Activated CD8-positive, alpha-beta memory T cell treated with anti-CD3 and anti-CD28 coated beads for 48 hours (primary cell): ENCODE results near the gene FAM111B.
A peak's percentile ranks its signal among the peaks of the same experiment; 100 is the strongest.
"Not testable (repeated sequence)": the region's sequence is repeated elsewhere in the genome, so short reads cannot be mapped to it uniquely, and the experiment has no call there.

Source experiments
- DNase-seq, 3 experiments: peaks; one replicate each; pipeline ENCODE4 v3.0.0-alpha.2; 2020; ENCODE audit warnings: low read depth in 2 of 3, low spot score in 2 of 3

FAM111B gene

GRCh38 chr11:59102259-59102765, 4.7 kb upstream of the FAM111B start:
- DNase-seq, result peak; percentile 24 to 35 (median 29)

DNA sequence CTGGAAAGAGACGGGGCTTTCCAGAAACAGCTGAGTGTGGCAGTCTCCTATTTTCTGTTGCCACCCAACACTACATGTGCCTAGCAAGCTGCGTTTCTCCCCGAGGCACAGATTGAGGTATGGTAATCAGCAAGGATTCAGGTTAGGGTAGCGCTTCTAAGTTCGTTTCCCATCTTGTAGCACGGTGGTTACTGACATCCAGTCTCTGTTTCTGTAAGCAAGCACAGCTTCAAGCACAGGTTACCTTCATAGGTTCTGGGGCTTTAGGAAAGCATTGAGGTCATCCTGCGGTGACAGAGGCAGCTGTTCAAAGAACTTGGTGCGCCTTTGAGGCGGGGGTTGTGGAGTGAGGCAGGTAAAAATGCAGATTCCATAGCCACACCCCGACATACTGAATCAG, 684 bp downstream of the FAM111B start:
- not testable (repeated sequence) for DNase-seq

- DNase-seq, result no peak
These were observed 5.5 kb downstream of the FAM111B start for GRCh38 chr11:59112494-59112893.

DNA sequence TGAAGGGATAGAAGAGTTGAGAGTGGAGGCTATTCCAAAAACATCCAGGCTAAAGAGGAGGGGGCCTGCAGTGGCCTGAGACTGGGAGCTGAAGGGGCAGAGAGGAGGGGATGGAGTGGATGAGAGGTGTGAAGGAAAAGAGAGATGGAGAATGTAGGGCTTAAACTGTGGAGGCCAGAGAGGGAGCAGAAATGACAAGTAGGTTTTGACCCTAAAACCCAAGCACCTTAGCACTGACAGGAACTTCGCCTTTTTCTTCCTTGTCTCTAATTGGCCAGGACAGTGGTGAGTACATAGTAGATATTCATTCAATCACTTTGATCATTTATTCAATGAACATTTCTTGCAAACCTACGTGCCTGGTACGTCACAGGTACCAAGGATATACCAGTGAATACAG, 7.3 kb downstream of the FAM111B start:
- DNase-seq, result no peak

GRCh38 chr11:59115553-59115952, 8.5 kb downstream of the FAM111B start:
- no peak for DNase-seq

- DNase-seq, result no peak
These were observed 10.7 kb downstream of the FAM111B start for GRCh38 chr11:59117774-59118173.

- DNase-seq, result no peak
These were observed 12.8 kb downstream of the FAM111B start for GRCh38 chr11:59119826-59120225.

DNA sequence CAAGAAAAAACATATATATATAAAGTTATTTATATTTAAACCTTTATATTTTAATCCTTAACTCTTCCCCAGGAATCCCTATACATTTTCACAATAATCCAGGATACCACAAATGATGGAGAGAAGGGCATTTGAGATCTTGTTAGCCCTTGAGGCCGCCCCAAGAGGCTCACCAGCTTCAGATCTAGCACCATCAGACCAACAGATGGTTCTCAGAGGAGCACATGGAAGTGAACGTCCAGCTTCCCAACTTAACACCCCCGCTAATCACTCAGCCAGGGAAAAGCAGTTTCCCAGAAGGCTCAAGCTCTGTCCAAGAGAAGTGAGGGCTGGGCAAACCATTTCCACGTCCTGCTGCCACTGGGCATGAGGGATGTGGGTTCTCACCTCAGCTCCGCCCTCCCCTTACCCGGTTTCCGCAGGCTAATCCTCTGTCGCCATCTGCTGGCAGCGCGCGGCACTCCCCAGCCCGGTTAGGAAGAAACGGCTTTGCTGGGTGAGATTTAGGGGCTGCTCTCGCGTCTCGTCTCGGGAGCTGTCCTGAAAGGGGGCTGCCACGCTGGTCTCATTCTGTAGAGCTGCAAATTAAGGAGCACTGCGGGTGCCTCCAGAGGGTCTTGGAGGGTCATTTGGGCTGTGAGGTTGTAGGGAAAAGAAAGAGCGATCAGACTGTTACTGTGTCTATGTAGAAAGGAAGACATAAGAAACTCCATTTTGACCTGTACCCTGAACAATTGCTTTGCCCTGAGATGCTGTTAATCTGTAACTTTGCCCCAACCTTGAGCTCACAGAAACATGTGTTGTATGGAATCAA, 28.8 kb downstream of the FAM111B start:
- DNase-seq, result peak; percentile 69 to 89 (median 83)

GRCh38 chr11:59136551-59136950, 29.5 kb downstream of the FAM111B start:
- DNase-seq, result not testable (repeated sequence)

GRCh38 chr11:59137190-59137589, 30.2 kb downstream of the FAM111B start:
- no peak for DNase-seq

- no peak for DNase-seq
These were observed 31.6 kb downstream of the FAM111B start for GRCh38 chr11:59138643-59139042.

DNA sequence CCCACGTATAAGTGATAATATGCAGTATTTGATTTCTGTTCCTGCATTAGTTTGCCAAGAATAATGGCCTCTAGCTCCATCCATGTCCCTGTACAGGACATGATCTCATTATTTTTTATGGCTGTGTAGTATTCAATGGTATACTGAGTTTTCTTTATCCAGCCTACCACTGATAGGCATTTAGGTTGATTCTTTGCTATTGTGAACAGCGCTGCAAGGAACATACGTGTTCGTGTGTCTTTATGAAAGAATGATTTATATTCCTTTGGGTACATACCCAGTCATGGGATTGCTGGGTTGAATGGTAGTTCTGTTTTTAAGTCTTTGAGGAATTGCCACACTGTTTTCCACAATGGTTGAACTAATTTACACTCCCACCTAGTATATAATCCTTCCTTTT, 34.2 kb downstream of the FAM111B start:
- DNase-seq, result no peak

GRCh38 chr11:59141673-59142460, 34.8 kb downstream of the FAM111B start:
- DNase-seq, result no peak

GRCh38 chr11:59142530-59143507, 35.8 kb downstream of the FAM111B start, which contains the start of gene FAM111A:
Gene FAM111A, plus strand, starts transcription at chr11:59142856. Its CDS starts 6,017 bp downstream, at chr11:59148873.
- peak; percentile 55 to 69 (median 56) for DNase-seq

DNA sequence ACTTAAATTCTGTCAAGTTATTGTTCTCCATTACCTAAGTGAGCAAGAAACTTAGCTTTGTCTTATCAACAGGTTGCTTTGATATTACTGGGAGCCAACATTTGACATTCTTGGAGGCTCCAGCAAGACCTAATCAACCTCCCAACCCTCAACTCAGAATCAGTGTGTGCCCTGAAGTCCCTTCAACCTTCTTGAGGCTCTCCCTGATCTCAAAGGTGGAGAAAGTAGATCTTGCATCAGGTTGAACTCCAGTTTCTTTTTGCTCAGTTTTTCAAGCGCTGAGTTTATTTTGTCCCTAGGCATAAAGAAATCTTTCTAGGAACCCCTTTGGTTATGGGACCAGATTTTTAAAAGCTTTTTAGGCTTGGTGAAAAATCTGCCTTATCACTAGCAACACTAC, 37.1 kb downstream of the FAM111B start:
- no peak for DNase-seq

DNA sequence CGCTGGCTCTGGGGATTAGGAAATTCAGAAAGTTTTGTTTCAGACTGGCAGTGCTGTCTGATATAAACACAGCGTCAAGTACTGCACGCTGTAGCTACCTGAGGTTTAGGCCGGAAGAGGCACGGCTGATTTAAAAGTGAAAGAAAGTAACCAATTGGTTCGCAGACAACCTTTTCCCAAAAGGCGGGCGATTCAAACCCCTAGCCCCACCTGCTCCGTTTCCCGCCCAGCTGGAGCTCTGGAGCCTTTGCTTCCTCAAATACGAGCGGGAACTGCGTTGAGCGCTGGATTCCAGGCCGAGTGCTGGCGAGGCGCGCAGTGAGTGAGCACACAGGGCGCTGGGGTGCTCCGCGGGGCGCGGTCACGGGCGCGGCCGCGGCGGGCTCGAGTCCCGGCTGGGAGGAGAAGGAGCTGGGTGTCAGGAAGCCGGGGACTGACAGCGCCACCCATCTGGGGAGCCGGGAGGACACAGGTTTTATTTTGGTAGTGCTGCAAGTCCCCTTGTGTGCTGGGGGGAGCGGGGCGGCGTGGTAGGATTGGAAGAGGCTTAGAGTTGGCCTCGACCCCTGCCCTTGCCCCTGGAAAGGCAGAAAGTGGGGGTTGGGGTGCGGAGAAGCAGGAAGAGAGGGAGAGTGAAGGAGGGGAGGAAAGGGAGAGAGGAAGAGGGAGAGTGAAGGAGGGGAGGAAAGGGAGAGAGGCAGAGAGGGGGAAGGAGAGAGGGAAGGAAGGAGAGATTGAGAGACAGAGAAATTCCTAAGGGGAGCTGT, 37.7 kb downstream of the FAM111B start:
- DNase-seq, result peak; percentile 51 to 57 (median 52)

DNA sequence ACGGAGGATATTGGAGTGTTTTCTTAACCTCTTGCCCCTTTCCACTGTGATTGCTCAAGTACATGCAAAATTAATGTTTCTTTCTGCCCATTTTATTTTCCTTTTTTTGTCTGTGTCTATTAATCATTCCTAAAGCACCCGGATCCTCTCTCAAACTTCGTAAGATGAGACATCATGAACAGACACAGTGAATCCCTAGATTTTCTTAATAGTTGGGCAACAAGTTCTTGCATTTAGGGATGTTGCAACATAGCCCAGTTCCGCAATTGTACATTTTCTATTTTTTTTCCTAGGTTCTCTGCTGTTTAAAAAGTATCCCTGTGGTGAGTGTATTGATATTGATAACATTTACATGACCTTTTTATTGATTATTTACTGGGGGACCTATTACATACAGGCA, 38.5 kb downstream of the FAM111B start:
- no peak for DNase-seq

GRCh38 chr11:59151761-59152160, 44.7 kb downstream of the FAM111B start:
- no peak for DNase-seq

DNA sequence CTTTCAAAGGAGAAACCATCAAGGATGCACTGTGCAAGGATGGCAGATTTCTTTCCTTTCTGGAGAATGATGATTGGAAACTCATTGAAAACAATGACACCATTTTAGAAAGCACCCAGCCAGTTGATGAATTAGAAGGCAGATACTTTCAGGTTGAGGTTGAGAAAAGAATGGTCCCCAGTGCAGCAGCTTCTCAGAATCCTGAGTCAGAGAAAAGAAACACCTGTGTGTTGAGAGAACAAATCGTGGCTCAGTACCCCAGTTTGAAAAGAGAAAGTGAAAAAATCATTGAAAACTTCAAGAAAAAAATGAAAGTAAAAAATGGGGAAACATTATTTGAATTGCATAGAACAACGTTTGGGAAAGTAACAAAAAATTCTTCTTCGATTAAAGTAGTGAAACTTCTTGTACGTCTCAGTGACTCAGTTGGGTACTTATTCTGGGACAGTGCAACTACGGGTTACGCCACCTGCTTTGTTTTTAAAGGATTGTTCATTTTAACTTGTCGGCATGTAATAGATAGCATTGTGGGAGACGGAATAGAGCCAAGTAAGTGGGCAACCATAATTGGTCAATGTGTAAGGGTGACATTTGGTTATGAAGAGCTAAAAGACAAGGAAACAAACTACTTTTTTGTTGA, 45.4 kb downstream of the FAM111B start:
- DNase-seq, result no peak

- DNase-seq, result no peak
These were observed 47.6 kb downstream of the FAM111B start for GRCh38 chr11:59154610-59155009.
